ENCODE data around the gene FUOM. TPM values are rescaled to one million over a fixed set of nuclear protein-coding genes. Genes with fewer than 3 reads are reported as not detected.
A peak's percentile ranks its signal among the peaks of the same experiment; 100 is the strongest.

FUOM gene
- polyA plus RNA-seq, 1 of the 3 experiments (the other 2 are of a cell fraction) = 32.5 TPM

DNA sequence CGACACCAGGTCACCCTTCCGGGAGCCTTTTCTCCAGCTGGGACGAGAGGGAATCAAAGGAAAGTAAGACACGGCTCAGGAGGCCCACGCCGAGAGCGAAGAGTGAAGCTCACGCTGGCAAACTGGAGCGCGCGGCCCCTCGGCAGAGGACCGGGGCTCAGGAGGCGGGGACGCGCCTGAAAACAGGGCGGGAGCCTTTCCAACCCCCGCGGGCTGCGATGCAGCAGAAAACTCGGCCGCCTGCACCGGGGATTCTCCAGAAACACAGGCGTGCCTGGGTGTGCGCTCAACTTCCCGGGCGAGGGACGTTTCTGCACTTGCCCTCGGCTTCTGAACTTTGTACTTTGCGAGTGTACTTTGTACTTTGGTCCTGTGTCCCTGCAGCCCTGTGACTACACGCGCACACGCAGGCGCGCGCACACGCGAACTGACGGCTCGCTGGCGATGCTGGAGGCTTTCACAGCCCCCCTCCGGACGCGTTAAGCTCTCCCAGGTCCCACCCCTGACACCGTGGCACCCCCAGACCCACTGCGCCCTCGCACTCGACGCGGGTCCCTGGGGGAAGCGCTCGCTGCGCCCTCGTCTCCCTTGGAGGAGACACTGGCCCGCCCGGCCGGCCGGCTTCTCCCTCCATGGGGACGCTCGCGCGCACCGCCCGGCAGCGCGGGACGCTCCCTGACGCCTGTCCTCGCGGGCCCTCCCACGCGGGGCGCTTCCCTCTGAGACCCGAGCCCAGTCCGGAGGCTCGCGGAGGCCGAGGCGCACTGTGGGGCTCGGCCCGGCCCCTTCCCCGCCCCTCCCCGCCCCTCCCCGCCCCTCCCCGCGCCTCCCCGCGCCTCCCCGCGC is 20.7 kb upstream of the FUOM start:
- ChIA-PET POLR2A (interaction anchor here (0.6 to 1.1 kb wide), 2 partner anchors 12 to 30 kb away, joined by 3 read pairs; no protein-coding TSS in a partner anchor), CTCF (interaction anchor here (1.5 to 2.3 kb wide), 2 partner anchors 18 to 49 kb away, joined by 7 to 13 read pairs; no protein-coding TSS in a partner anchor)
- Histone ChIP-seq H3F3A (replicated peaks; ENCODE audit: insufficient read depth) (no peaks in the 10 kb centered on the region), H3K4me3 (ENCODE audit: low read depth in 2 of 2, low read length in 1 of 2) (peak overlapping the region; percentile 74 to 76), H2AFZ (ENCODE audit: low read depth) (peak overlapping the region; percentile 92; the same call in 1 of the 2 replicates), H3K36me3 (replicated peaks in 1 of 2; ENCODE audit: control insufficient read depth in 1 of 2, insufficient read depth in 2 of 2, low read length in 1 of 2) (no peaks in the 10 kb centered on the region), H4K20me1 (ENCODE audit: insufficient read depth) (no peaks in the 10 kb centered on the region), H3K27me3 (ENCODE audit: insufficient read depth) (no peaks in the 10 kb centered on the region), H3K27ac (ENCODE audit: low read depth in 2 of 2, low read length in 1 of 2) (peak overlapping the region in 1 of 2 experiments; percentile 67; a peak in 1 of 4 replicates), H3K79me2 (ENCODE audit: insufficient read depth) (no peaks in the 10 kb centered on the region), H3K4me1 (ENCODE audit: control insufficient read depth in 1 of 2, insufficient read depth in 2 of 2, low read depth in 1 of 2, low read length in 1 of 2) (peaks cover 0 to 19% of the 10 kb centered on the region in 2 experiments; a peak in 2 of 4 replicates), H3K9me3 (no peaks in the 10 kb centered on the region), H3K4me2 (peak overlapping the region; percentile 97), H3K9ac (peak overlapping the region; percentile 64), H3K9me2 (no peaks in the 10 kb centered on the region)
- 1% methylated on average over 26 of the region's 90 CpGs for WGBS (ENCODE audit: low lambda C conversion rate)
- 0 out of 2 replicates have a peak, but pooled peaks have one; percentile 9 for TF ChIP-seq MXI1 (IDR thresholded peaks at IDR 0.05; ENCODE audit: low read depth, low read length)
- no peak for TF ChIP-seq GABPA (IDR thresholded peaks at IDR 0.05; ENCODE audit: low read depth)
- peak; percentile 38 for TF ChIP-seq NRF1 (IDR thresholded peaks at IDR 0.05; ENCODE audit: low read depth, low read length)
- no peak for TF ChIP-seq EP300 (IDR thresholded peaks at IDR 0.05; ENCODE audit: borderline replicate concordance in 1 of 2, low read depth in 1 of 2, low read length in 1 of 2)
- TF ChIP-seq, protein P1, sequence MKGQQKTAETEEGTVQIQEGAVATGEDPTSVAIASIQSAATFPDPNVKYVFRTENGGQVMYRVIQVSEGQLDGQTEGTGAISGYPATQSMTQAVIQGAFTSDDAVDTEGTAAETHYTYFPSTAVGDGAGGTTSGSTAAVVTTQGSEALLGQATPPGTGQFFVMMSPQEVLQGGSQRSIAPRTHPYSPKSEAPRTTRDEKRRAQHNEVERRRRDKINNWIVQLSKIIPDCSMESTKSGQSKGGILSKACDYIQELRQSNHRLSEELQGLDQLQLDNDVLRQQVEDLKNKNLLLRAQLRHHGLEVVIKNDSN (IDR thresholded peaks at IDR 0.05; ENCODE audit: borderline replicate concordance, low read depth) = no peak
- no peak for TF ChIP-seq TAF1 (IDR thresholded peaks at IDR 0.05; ENCODE audit: borderline replicate concordance, low read depth, low read length)
- TF ChIP-seq POLR2AphosphoS5 (IDR thresholded peaks at IDR 0.05; ENCODE audit: low read depth, low read length) = no peak
- no peak for TF ChIP-seq ZBTB33 (IDR thresholded peaks at IDR 0.05; ENCODE audit: borderline replicate concordance, low read depth)
- no peak for TF ChIP-seq RAD21 (IDR thresholded peaks at IDR 0.05; ENCODE audit: low read length)
- TF ChIP-seq FOXJ3 (CRISPR knock-in tag; IDR thresholded peaks at IDR 0.05) = no peak
- no peak for TF ChIP-seq SMC3 (IDR thresholded peaks at IDR 0.05; ENCODE audit: low read depth, low read length)
- no peak for TF ChIP-seq MEF2A (IDR thresholded peaks at IDR 0.05; ENCODE audit: borderline replicate concordance, low read depth)
- TF ChIP-seq MAX (IDR thresholded peaks at IDR 0.05; ENCODE audit: low read depth) = no peak; the same call in 1 of the 2 replicates
- no peak for TF ChIP-seq CHD2 (IDR thresholded peaks at IDR 0.05; ENCODE audit: low read length, partially characterized antibody)
- no peak for TF ChIP-seq IRF3 (IDR thresholded peaks at IDR 0.05; ENCODE audit: low read depth, low read length)
- DNase-seq = peak; percentile 82

All from SK-N-SH (cell line).